ENCODE data around the gene SLC10A3.

SLC10A3 gene

DNA sequence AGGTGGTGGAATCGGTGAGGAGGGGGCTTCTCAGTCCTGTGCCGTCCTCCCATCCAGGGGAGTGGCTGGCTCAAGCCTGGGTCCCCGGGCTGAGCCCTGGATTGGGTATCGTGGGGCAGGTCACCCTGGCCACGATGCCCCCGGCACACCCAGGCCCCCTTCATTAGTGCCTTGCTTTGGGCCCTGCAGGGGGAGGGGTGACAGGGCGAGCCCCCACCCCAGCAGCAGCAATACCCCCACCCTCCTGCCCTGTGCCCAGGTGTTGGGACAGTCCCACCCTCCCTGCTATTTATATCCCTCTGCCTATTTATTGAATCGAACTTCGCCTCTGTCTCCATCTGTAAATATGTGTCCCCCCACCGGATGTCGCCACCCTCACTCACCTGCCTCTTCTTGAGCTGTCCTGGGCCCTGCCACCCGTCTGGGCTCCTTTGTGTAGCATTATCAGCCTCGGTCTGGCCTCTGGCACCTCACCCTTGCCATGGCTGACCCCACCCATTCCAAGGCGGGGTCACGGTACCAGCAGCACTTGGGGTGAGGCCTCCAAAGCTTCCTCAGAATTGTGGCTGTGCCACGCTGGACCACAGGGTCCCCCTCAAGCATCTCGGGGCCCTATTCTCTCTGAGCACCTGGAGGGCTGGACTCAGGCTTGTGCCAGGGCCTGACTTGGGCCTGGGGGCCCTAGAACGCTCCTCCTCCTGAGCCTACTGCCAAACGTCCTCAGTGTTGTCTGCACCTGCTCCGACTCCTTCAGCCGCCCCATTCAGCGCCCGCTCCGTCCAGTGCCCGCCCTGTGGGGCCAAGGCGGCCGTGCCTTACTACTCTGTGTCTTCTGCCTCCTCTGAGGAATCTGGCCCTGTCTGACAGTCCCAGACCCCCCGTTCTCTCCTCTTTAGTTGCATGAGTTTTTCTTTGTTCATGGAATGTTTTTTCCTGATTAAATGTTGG lies 17.5 kb downstream of the SLC10A3 start:
- DNase-seq (ENCODE audit: low spot score): no peak
- TF ChIP-seq, protein P1, sequence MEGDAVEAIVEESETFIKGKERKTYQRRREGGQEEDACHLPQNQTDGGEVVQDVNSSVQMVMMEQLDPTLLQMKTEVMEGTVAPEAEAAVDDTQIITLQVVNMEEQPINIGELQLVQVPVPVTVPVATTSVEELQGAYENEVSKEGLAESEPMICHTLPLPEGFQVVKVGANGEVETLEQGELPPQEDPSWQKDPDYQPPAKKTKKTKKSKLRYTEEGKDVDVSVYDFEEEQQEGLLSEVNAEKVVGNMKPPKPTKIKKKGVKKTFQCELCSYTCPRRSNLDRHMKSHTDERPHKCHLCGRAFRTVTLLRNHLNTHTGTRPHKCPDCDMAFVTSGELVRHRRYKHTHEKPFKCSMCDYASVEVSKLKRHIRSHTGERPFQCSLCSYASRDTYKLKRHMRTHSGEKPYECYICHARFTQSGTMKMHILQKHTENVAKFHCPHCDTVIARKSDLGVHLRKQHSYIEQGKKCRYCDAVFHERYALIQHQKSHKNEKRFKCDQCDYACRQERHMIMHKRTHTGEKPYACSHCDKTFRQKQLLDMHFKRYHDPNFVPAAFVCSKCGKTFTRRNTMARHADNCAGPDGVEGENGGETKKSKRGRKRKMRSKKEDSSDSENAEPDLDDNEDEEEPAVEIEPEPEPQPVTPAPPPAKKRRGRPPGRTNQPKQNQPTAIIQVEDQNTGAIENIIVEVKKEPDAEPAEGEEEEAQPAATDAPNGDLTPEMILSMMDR (IDR thresholded peaks at IDR 0.05; ENCODE audit: extremely low read depth, missing control alignments): no peak

GRCh38 chrX:154471839-154472684 lies 18.4 kb downstream of the SLC10A3 start:
- TF ChIP-seq, protein P1 (IDR thresholded peaks at IDR 0.05; ENCODE audit: extremely low read depth, missing control alignments): no peak
- no peak for DNase-seq (ENCODE audit: low spot score)

DNA sequence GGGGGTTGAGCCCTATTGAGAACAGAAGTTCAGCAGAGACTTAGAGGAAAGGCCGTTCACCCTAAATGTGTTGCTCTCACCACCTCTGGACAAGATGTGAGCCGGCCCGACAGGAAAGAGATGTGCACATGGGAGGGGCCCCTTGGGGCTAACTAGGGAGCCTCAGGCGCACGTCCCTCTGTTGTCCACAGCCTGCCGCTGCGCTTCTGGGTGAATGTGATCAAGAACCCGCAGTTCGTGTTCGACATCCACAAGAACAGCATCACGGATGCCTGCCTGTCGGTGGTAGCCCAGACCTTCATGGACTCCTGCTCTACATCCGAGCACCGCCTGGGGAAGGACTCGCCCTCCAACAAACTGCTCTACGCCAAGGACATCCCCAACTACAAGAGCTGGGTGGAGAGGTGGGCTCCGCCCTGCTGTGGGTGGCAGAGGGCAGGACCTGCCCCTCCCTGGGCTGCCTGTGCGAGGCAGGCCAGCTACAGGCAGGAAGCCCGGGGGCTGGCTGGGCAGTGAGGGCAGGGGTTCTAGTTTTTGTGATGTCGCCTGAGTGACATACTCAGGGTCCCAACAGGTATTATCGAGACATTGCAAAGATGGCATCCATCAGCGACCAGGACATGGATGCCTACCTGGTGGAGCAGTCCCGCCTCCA lies 19.4 kb downstream of the SLC10A3 start:
- no peak for DNase-seq (ENCODE audit: low spot score)
- TF ChIP-seq, protein P1 (IDR thresholded peaks at IDR 0.05; ENCODE audit: extremely low read depth, missing control alignments): no peak

GRCh38 chrX:154470434-154470833 lies 20.0 kb downstream of the SLC10A3 start:
- TF ChIP-seq, protein P1 (IDR thresholded peaks at IDR 0.05; ENCODE audit: extremely low read depth, missing control alignments): no peak
- no peak for DNase-seq (ENCODE audit: low spot score)

GRCh38 chrX:154469880-154470279 lies 20.5 kb downstream of the SLC10A3 start:
- DNase-seq (ENCODE audit: low spot score): no peak
- TF ChIP-seq, protein P1 (IDR thresholded peaks at IDR 0.05; ENCODE audit: extremely low read depth, missing control alignments): no peak

DNA sequence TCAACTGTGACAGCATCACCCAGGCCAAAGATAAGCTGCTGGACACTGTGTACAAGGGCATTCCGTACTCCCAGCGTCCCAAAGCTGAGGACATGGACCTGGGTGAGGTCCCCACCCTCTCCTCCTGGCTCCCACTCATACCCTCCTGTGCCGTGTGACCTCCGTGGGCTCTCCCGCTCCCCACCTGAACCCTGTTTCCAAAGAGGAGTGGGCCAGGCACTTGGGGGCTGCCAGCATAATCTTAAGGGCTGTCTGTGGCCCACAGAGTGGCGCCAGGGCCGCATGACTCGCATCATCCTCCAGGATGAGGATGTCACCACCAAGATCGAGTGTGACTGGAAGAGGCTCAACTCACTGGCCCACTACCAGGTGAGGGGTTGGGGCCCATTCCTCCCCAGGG lies 21.3 kb downstream of the SLC10A3 start:
- TF ChIP-seq, protein P1 (IDR thresholded peaks at IDR 0.05; ENCODE audit: extremely low read depth, missing control alignments): no peak
- no peak for DNase-seq (ENCODE audit: low spot score)

Data from GM20000 (cell line).